HepG2 (cell line): ENCODE measurements around the gene ZNF90. TPM values are rescaled to one million over a fixed set of nuclear protein-coding genes. Genes with fewer than 3 reads are reported as not detected.

Source experiments
- ATAC-seq: fragments of 200-7000 bp; cut with Tn5 transposase; 3 replicates; pipeline ENCODE4 v1.9.1; 2020; ENCODE audit warnings: mild to moderate bottlenecking, moderate library complexity
- BruUV-seq: library from RNA; stranded (reverse); fragments of 400-500 nt; replicated peaks from 2 replicates; lab custom pipeline; 2021; lab: Mats Ljungman, UMichigan
- CTCF ChIA-PET: fragments of 300-600 bp; formaldehyde crosslinking; extraction: SDS; loops from one replicate; lab custom pipeline; 2021; ENCODE audit warnings: low total read pairs, inconsistent platforms, low intra/inter-chr PET ratio; lab: Yijun Ruan, JAX
- POLR2A ChIA-PET: fragments of 350-600 bp; sonication (Branson Sonifier 250); formaldehyde crosslinking; loops from one replicate; lab custom pipeline; 2020; ENCODE audit warnings: antibody characterized with exemption, inconsistent platforms; lab: Yijun Ruan, JAX
- DNase-seq: peaks from one replicate; pipeline ENCODE4 v3.0.0-alpha.2; 2015; ENCODE audit warnings: low spot score
- FAIRE-seq: peaks from 3 replicates; lab custom pipeline; 2011; peaks lifted over from hg19 to GRCh38; lab: Jason Lieb, UNC
- H2AFZ ChIP-seq: one replicate; pipeline ENCODE4 v1.6.1; 2011; ENCODE audit warnings: low read length, inconsistent platforms
- H3K27ac ChIP-seq: fragments of 300-600 bp; 3 replicates; pipeline ENCODE4 v1.8.0; 2011; ENCODE audit warnings: mixed run types, mild to moderate bottlenecking, mixed read lengths, low read length, inconsistent platforms; ENCODE audit not compliant: insufficient read depth; ENCODE audit errors: extremely low read length
- H3K27me3 ChIP-seq, 2 experiments: fragments of 200-600 bp in 1 of 2; 2 replicates in 1 of 2; 3 replicates in 1 of 2; pipeline versions ENCODE4 v1.6.0 to v1.8.0; 2011; ENCODE audit warnings: low read length in 2 of 2, mild to moderate bottlenecking in 2 of 2, moderate library complexity in 2 of 2, inconsistent platforms in 1 of 2; ENCODE audit not compliant: insufficient read depth in 2 of 2, control insufficient read depth in 1 of 2
- H3K36me3 ChIP-seq, 2 experiments: fragments of 200-600 bp in 1 of 2; replicated peaks in 1 of 2; 2 replicates in 1 of 2; 3 replicates in 1 of 2; pipeline versions ENCODE4 v1.5.1 to v1.8.0; 2011; ENCODE audit warnings: low read length in 2 of 2, inconsistent platforms in 1 of 2; ENCODE audit not compliant: insufficient read depth in 2 of 2, control insufficient read depth in 1 of 2
- H3K4me1 ChIP-seq: 2 replicates; pipeline ENCODE4 v1.5.1; 2012; ENCODE audit warnings: low read length, inconsistent platforms; ENCODE audit not compliant: insufficient read depth
- H3K4me2 ChIP-seq: 2 replicates; pipeline ENCODE4 v1.6.0; 2011; ENCODE audit warnings: low read depth, low read length, inconsistent platforms
- H3K4me3 ChIP-seq, 3 experiments: fragments of 200-600 bp in 1 of 3; sonication (generic), shearing (Covaris generic) in 1 of 3; replicated peaks in 1 of 3; 2 replicates each; pipeline ENCODE4 v1.5.1; 2011 to 2016; ENCODE audit warnings: low read length in 3 of 3, inconsistent platforms in 2 of 3, low read depth in 2 of 3, mild to moderate bottlenecking in 2 of 3, control low read depth in 1 of 3, mixed read lengths in 1 of 3; ENCODE audit not compliant: insufficient read depth in 1 of 3
- H3K79me2 ChIP-seq: one replicate; pipeline ENCODE4 v1.6.1; 2011; ENCODE audit warnings: low read length, inconsistent platforms; ENCODE audit not compliant: insufficient read depth
- H3K9ac ChIP-seq: 2 replicates; pipeline ENCODE4 v1.6.0; 2011; ENCODE audit warnings: mild to moderate bottlenecking, low read depth, low read length, inconsistent platforms; ENCODE audit not compliant: insufficient read depth
- H3K9me3 ChIP-seq: 2 replicates; pipeline ENCODE4 v1.5.1; 2012; ENCODE audit warnings: mild to moderate bottlenecking, low read length
- H4K20me1 ChIP-seq: 2 replicates; pipeline ENCODE4 v1.6.0; 2011; ENCODE audit warnings: inconsistent platforms, mild to moderate bottlenecking, low read length, moderate library complexity; ENCODE audit not compliant: insufficient read depth
- BRD4 ChIP-seq: sonication (generic); formaldehyde crosslinking; IDR thresholded peaks from 2 replicates; pipeline ENCODE4 v1.4.0; 2020; ENCODE audit warnings: missing genetic modification reagents
- HNF4A ChIP-seq: sonication (generic); formaldehyde crosslinking; IDR thresholded peaks from 2 replicates; pipeline ENCODE4 v1.4.0; 2020; ENCODE audit warnings: missing genetic modification reagents
- SNAI1 ChIP-seq: sonication (generic); formaldehyde crosslinking; IDR thresholded peaks from 2 replicates; pipeline ENCODE4 v1.5.0; 2020; ENCODE audit warnings: mild to moderate bottlenecking, missing genetic modification reagents, borderline replicate concordance
- TEAD3 ChIP-seq: optimal IDR thresholded peaks from 2 replicates; pipeline ENCODE3; 2016; ENCODE audit warnings: borderline replicate concordance
- ZKSCAN1 ChIP-seq: fragments of 150-350 bp; IDR thresholded peaks from 2 replicates; pipeline ENCODE4 v1.6.1; 2014; ENCODE audit warnings: low read length
- ZNF432 ChIP-seq: sonication (generic); formaldehyde crosslinking; IDR thresholded peaks from 2 replicates; pipeline ENCODE4 v1.5.0; 2020; ENCODE audit warnings: missing genetic modification reagents, mild to moderate bottlenecking, borderline replicate concordance
- ZNF615 ChIP-seq: sonication (generic); formaldehyde crosslinking; IDR thresholded peaks from 2 replicates; pipeline ENCODE4 v1.5.0; 2020; ENCODE audit warnings: mild to moderate bottlenecking, missing genetic modification reagents, borderline replicate concordance
- ZNF816 ChIP-seq: sonication (generic); formaldehyde crosslinking; IDR thresholded peaks from 2 replicates; pipeline ENCODE4 v1.8.0; 2022; ENCODE audit warnings: missing genetic modification reagents, mild to moderate bottlenecking, borderline replicate concordance
- ZNF83 ChIP-seq: sonication (generic); formaldehyde crosslinking; IDR thresholded peaks from 2 replicates; pipeline ENCODE4 v1.4.0; 2020; ENCODE audit warnings: missing genetic modification reagents, mild to moderate bottlenecking, borderline replicate concordance
- ZSCAN12 ChIP-seq: sonication (generic); formaldehyde crosslinking; IDR thresholded peaks from 2 replicates; pipeline ENCODE4 v1.9.0; 2021; ENCODE audit warnings: mild to moderate bottlenecking, missing genetic modification reagents
- WGBS: methylation state at CpG from one replicate; pipeline ENCODE4 v1.1.6; 2017; ENCODE audit warnings: low lambda C conversion rate; 5-methylcytosine and 5-hydroxymethylcytosine counted together
- in situ Hi-C: cut with HindIII; loops from 2 replicates; pipeline ENCODE4 v1.10.0; 2017; ENCODE audit warnings: low pct_unique_long_range_greater_than_20kb; ENCODE audit not compliant: extremely low pct_ligation_motif_present
- intact Hi-C: fragments of 100-400 bp; cut with micrococcal nuclease; formaldehyde crosslinking; loops from one replicate; pipeline ENCODE4 v1.10.0; 2022; ENCODE audit not compliant: unreplicated experiment
- polyA plus RNA-seq, 8 experiments: library from polyadenylated mRNA; depleted of rRNA in 3 of 8; stranded (reverse) in 7 of 8; unstranded in 1 of 8; fragments of >200 nt; fragmentation: Illumina TruSeq in 4 of 8; extraction: Trizol in 4 of 8; gene quantifications; 2 replicates each; pipeline versions ENCODE4 v1.2.1 to v1.2.3, GENCODE V29; 2011 to 2016; ENCODE audit warnings: low read depth in 4 of 8, missing spikeins in 1 of 8, mixed read lengths in 1 of 8; ENCODE audit not compliant: insufficient read depth in 1 of 8
- total RNA-seq, 5 experiments: library from RNA; depleted of rRNA; stranded (reverse); fragments of >200 nt; fragmentation: Illumina TruSeq; extraction: Trizol; gene quantifications; 2 replicates each; pipeline ENCODE4 v1.2.3, GENCODE V29; 2016; ENCODE audit warnings: low read depth in 1 of 5
- TF ChIP-seq, protein P1 (sequence below): sonication (generic); formaldehyde crosslinking; IDR thresholded peaks from 2 replicates; pipeline ENCODE4 v1.5.1; 2020; ENCODE audit warnings: mild to moderate bottlenecking, missing genetic modification reagents, moderate library complexity
- TF ChIP-seq, protein P2 (sequence below): sonication (generic); formaldehyde crosslinking; conservative IDR thresholded peaks from 2 replicates; pipeline ENCODE4 v1.8.0; 2022; ENCODE audit warnings: missing genetic modification reagents
- TF ChIP-seq, protein P3 (sequence below): sonication (generic); formaldehyde crosslinking; IDR thresholded peaks from 2 replicates; pipeline ENCODE4 v1.4.0; 2020; ENCODE audit warnings: missing genetic modification reagents
- TF ChIP-seq, protein P4 (sequence below): sonication (generic); formaldehyde crosslinking; conservative IDR thresholded peaks from 2 replicates; pipeline ENCODE4 v1.4.0; 2020; ENCODE audit warnings: missing genetic modification reagents
- TF ChIP-seq, protein P5 (sequence below): sonication (generic); formaldehyde crosslinking; IDR thresholded peaks from 2 replicates; pipeline ENCODE4 v1.4.0; 2020; ENCODE audit warnings: missing genetic modification reagents

ZNF90 gene
- total and polyA plus RNA-seq, 2 of the 13 experiments (the other 11 are each of a cell fraction or from before 2014, with no cell fraction given) = 2.1 to 3.8 TPM

DNA sequence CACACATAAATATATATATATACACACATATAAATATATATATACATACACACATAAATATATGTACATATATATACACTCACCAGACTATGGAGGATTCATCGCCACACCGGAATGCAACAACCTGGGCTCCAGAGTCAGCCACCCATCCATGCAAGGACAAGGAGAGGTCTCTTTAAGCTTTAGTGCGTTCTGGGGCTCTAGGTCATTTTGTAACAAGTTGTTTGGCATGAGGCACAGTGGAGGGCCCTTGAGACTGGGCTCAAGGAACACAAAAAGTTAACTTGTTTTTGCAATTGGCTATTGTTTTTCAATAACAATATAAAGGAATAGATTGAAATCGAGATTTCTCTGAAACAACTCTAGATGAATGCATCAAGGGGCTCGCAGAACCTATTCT, 4.9 kb upstream of the ZNF90 start:
- H3K9me3 ChIP-seq = peaks cover 66% of the 10 kb centered on the region
- ATAC-seq = no peak
- POLR2A ChIA-PET = no interaction called here
- no peak for FAIRE-seq
- no peaks in the 10 kb centered on the region for H3K36me3 ChIP-seq
- intact Hi-C loops = no loop called here
- no peaks in the 10 kb centered on the region for H3K79me2 ChIP-seq
- CTCF ChIA-PET = no interaction called here
- no peak overlapping the region for H3K4me3 ChIP-seq
- no peak overlapping the region for H2AFZ ChIP-seq
- no peak overlapping the region for H3K27ac ChIP-seq
- H3K4me1 ChIP-seq = no peaks in the 10 kb centered on the region
- BruUV-seq = no TSS peak
- no peaks in the 10 kb centered on the region for H4K20me1 ChIP-seq
- H3K9ac ChIP-seq = no peak overlapping the region
- DNase-seq = no peak
- WGBS = 40% methylated on average over 5 of the region's 5 CpGs
- in situ Hi-C loops = no loop called here
- TF ChIP-seq ZNF615 (CRISPR knock-in tag) (no peak), ZNF816 (CRISPR knock-in tag) (no peak), HNF4A (CRISPR knock-in tag) (no peak), ZSCAN12 (CRISPR knock-in tag) (no peak), ZKSCAN1 (no peak), TEAD3 (CRISPR knock-in tag) (no peak), ZNF432 (no peak), ZNF83 (no peak), BRD4 (no peak), SNAI1 (CRISPR knock-in tag) (no peak)
- TF ChIP-seq, protein P1, sequence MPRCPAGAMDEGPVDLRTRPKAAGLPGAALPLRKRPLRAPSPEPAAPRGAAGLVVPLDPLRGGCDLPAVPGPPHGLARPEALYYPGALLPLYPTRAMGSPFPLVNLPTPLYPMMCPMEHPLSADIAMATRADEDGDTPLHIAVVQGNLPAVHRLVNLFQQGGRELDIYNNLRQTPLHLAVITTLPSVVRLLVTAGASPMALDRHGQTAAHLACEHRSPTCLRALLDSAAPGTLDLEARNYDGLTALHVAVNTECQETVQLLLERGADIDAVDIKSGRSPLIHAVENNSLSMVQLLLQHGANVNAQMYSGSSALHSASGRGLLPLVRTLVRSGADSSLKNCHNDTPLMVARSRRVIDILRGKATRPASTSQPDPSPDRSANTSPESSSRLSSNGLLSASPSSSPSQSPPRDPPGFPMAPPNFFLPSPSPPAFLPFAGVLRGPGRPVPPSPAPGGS (CRISPR knock-in tag) = no peak
- TF ChIP-seq, protein P2, sequence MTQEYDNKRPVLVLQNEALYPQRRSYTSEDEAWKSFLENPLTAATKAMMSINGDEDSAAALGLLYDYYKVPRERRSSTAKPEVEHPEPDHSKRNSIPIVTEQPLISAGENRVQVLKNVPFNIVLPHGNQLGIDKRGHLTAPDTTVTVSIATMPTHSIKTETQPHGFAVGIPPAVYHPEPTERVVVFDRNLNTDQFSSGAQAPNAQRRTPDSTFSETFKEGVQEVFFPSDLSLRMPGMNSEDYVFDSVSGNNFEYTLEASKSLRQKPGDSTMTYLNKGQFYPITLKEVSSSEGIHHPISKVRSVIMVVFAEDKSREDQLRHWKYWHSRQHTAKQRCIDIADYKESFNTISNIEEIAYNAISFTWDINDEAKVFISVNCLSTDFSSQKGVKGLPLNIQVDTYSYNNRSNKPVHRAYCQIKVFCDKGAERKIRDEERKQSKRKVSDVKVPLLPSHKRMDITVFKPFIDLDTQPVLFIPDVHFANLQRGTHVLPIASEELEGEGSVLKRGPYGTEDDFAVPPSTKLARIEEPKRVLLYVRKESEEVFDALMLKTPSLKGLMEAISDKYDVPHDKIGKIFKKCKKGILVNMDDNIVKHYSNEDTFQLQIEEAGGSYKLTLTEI (CRISPR knock-in tag) = no peak
- TF ChIP-seq, protein P3, sequence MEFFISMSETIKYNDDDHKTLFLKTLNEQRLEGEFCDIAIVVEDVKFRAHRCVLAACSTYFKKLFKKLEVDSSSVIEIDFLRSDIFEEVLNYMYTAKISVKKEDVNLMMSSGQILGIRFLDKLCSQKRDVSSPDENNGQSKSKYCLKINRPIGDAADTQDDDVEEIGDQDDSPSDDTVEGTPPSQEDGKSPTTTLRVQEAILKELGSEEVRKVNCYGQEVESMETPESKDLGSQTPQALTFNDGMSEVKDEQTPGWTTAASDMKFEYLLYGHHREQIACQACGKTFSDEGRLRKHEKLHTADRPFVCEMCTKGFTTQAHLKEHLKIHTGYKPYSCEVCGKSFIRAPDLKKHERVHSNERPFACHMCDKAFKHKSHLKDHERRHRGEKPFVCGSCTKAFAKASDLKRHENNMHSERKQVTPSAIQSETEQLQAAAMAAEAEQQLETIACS = no peak
- TF ChIP-seq, protein P4, sequence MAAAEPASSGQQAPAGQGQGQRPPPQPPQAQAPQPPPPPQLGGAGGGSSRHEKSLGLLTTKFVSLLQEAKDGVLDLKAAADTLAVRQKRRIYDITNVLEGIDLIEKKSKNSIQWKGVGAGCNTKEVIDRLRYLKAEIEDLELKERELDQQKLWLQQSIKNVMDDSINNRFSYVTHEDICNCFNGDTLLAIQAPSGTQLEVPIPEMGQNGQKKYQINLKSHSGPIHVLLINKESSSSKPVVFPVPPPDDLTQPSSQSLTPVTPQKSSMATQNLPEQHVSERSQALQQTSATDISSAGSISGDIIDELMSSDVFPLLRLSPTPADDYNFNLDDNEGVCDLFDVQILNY (CRISPR knock-in tag) = no peak
- TF ChIP-seq, protein P5, sequence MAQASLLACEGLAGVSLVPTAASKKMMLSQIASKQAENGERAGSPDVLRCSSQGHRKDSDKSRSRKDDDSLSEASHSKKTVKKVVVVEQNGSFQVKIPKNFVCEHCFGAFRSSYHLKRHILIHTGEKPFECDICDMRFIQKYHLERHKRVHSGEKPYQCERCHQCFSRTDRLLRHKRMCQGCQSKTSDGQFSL (CRISPR knock-in tag) = no peak
- no peaks in the 10 kb centered on the region for H3K27me3 ChIP-seq
- H3K4me2 ChIP-seq = no peak overlapping the region
